CD14-positive monocyte (primary cell): ENCODE data around the gene NMT1. TPM values are rescaled to one million over a fixed set of nuclear protein-coding genes. Genes with fewer than 3 reads are reported as not detected.

Experiments
- DNase-seq, 3 donors: peaks; one replicate each; pipeline ENCODE4 v3.0.0-alpha.2; 2011 to 2022
- H2AFZ ChIP-seq: 2 replicates; pipeline ENCODE4 v1.6.0; 2012; ENCODE audit warnings: mild to moderate bottlenecking, low read depth, low read length, inconsistent platforms; ENCODE audit not compliant: insufficient read depth, poor library complexity, severe bottlenecking
- H3K27ac ChIP-seq, 2 donors: 1 replicate in 1 of 2; 2 replicates in 1 of 2; pipeline ENCODE4 v1.5.1; 2012 to 2013; ENCODE audit warnings: low read length in 2 of 2, control low read depth in 1 of 2, inconsistent platforms in 1 of 2, low read depth in 1 of 2, mild to moderate bottlenecking in 1 of 2
- H3K27me3 ChIP-seq, 2 donors: one replicate each; pipeline versions ENCODE4 v1.6.0 to v1.6.1; 2011 to 2013; ENCODE audit warnings: low read length in 2 of 2; ENCODE audit not compliant: control insufficient read depth in 2 of 2, insufficient read depth in 2 of 2
- H3K36me3 ChIP-seq, 2 donors: replicated peaks in 1 of 2; 1 replicate in 1 of 2; 2 replicates in 1 of 2; pipeline versions ENCODE4 v1.5.1 to v1.6.1; 2012 to 2013; ENCODE audit warnings: low read length in 2 of 2, control low read depth in 1 of 2, inconsistent platforms in 1 of 2, mild to moderate bottlenecking in 1 of 2; ENCODE audit not compliant: insufficient read depth in 2 of 2, control insufficient read depth in 1 of 2
- H3K4me1 ChIP-seq, 2 donors: 1 replicate in 1 of 2; 2 replicates in 1 of 2; pipeline versions ENCODE4 v1.5.1 to v1.6.1; 2012 to 2013; ENCODE audit warnings: low read length in 2 of 2, control low read depth in 1 of 2, inconsistent platforms in 1 of 2, mild to moderate bottlenecking in 1 of 2, moderate library complexity in 1 of 2; ENCODE audit not compliant: insufficient read depth in 2 of 2, control insufficient read depth in 1 of 2
- H3K4me2 ChIP-seq: replicated peaks from 2 replicates; pipeline ENCODE3; 2012; ENCODE audit warnings: low read length, moderate library complexity, mild to moderate bottlenecking; ENCODE audit not compliant: poor library complexity, severe bottlenecking; ENCODE audit errors: extremely low read depth
- H3K4me3 ChIP-seq, 3 experiments: fragments of 200-600 bp in 1 of 3; sonication (generic) in 1 of 3; replicated peaks in 1 of 3; 1 replicate in 2 of 3; 2 replicates in 1 of 3; pipeline ENCODE4 v1.5.1; 2011 to 2013; ENCODE audit warnings: low read length in 3 of 3, mild to moderate bottlenecking in 3 of 3, control low read depth in 2 of 3, low read depth in 2 of 3, inconsistent platforms in 1 of 3, moderate library complexity in 1 of 3
- H3K79me2 ChIP-seq: 2 replicates; pipeline ENCODE4 v1.6.0; 2012; ENCODE audit warnings: mild to moderate bottlenecking, control low read depth, inconsistent platforms, low read length, moderate library complexity; ENCODE audit not compliant: insufficient read depth
- H3K9ac ChIP-seq: 2 replicates; pipeline ENCODE4 v1.6.0; 2017; ENCODE audit warnings: low read length, mild to moderate bottlenecking; ENCODE audit not compliant: insufficient read depth, poor library complexity, severe bottlenecking
- H3K9me3 ChIP-seq, 2 donors: replicated peaks in 1 of 2; 1 replicate in 1 of 2; 2 replicates in 1 of 2; pipeline versions ENCODE4 v1.5.1 to v1.6.1; 2012 to 2013; ENCODE audit warnings: low read length in 2 of 2, control low read depth in 1 of 2; ENCODE audit not compliant: control insufficient read depth in 1 of 2, insufficient read depth in 1 of 2
- H4K20me1 ChIP-seq: 2 replicates; pipeline ENCODE4 v1.6.0; 2012; ENCODE audit warnings: mild to moderate bottlenecking, low read length, control low read depth, moderate library complexity; ENCODE audit not compliant: insufficient read depth
- H3K27ac Mint-ChIP-seq, 7 donors: one replicate each; pipeline ENCODE4 v1.8.0; 2020; ENCODE audit warnings: mild to moderate bottlenecking in 7 of 7, mixed read lengths in 7 of 7, moderate library complexity in 6 of 7, inconsistent platforms in 2 of 7
- H3K27me3 Mint-ChIP-seq, 3 donors: one replicate each; pipeline ENCODE4 v1.8.0; 2021 to 2022; ENCODE audit warnings: low read depth in 3 of 3, mild to moderate bottlenecking in 3 of 3, mixed read lengths in 3 of 3, moderate library complexity in 3 of 3, inconsistent platforms in 1 of 3
- H3K36me3 Mint-ChIP-seq, 2 donors: one replicate each; pipeline ENCODE4 v1.8.0; 2020; ENCODE audit warnings: mixed read lengths in 2 of 2, inconsistent platforms in 1 of 2, mild to moderate bottlenecking in 1 of 2
- H3K4me1 Mint-ChIP-seq: one replicate; pipeline ENCODE4 v1.8.0; 2020; ENCODE audit warnings: mild to moderate bottlenecking, mixed read lengths
- H3K4me3 Mint-ChIP-seq, 2 donors: one replicate each; pipeline ENCODE4 v1.8.0; 2020; ENCODE audit warnings: mild to moderate bottlenecking in 2 of 2, mixed read lengths in 2 of 2, moderate library complexity in 1 of 2
- H3K9me3 Mint-ChIP-seq, 7 donors: one replicate each; pipeline ENCODE4 v1.8.0; 2020 to 2022; ENCODE audit warnings: mixed read lengths in 7 of 7, mild to moderate bottlenecking in 6 of 7, moderate library complexity in 6 of 7, inconsistent platforms in 2 of 7
- WGBS: methylation state at CpG from one replicate; pipeline ENCODE4 v1.1.5; 2013; ENCODE audit warnings: missing lambda C conversion rate; ENCODE audit not compliant: insufficient coverage; 5-methylcytosine and 5-hydroxymethylcytosine counted together
- intact Hi-C, 2 donors: fragments of 100-400 bp; cut with micrococcal nuclease; formaldehyde crosslinking; loops; one replicate each; pipeline versions ENCODE4 v1.15.0 to v1.15.1; 2023
- polyA plus RNA-seq, 3 donors: library from polyadenylated mRNA; depleted of rRNA in 1 of 3; unstranded in 2 of 3; stranded (reverse) in 1 of 3; fragments of 300-500 nt in 2 of 3; fragments of >200 nt in 1 of 3; fragmentation: Illumina TruSeq in 2 of 3; gene quantifications; 1 replicate in 2 of 3; 2 replicates in 1 of 3; pipeline ENCODE4 v1.2.3, GENCODE V29; 2012 to 2021
- TF ChIP-seq, protein P1 (sequence below): fragments of 200-600 bp; IDR thresholded peaks from one replicate; pipeline ENCODE4 v1.8.0; 2022; ENCODE audit warnings: antibody characterized with exemption, mild to moderate bottlenecking

The NMT1 gene
- polyA plus RNA-seq, 3 donors, result 27.2 to 50.2 (median 45.1) TPM

DNA sequence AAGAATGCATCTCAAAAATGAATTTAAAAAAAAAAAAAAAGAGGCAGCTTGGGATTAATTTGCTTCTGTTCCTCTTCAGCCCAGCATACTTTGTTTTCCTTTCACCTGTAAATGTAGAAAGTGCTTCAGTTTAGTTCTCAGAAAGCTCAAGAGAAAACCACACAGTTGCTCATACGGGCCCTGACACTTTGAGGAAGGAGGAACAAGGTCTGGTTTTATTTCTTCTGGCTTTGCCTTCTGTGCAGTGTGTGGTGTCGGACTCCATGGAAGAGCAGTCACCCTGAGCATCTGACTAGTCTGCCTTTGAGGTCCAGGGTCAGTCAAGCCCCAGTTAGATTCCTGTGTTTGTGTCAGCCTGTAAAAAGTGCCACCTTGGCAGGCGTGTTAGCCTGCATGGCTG, 27.6 kb downstream of the NMT1 start:
- no peak overlapping the region for H3K27ac ChIP-seq
- 67% methylated on average over 2 of the region's 3 CpGs for WGBS
- H3K79me2 ChIP-seq, result peaks cover 2% of the 10 kb centered on the region
- H2AFZ ChIP-seq, result no peak overlapping the region
- H3K4me1 ChIP-seq, result no peaks in the 10 kb centered on the region
- no peak overlapping the region for H3K4me3 Mint-ChIP-seq
- no peaks in the 10 kb centered on the region for H3K27me3 Mint-ChIP-seq
- H3K27me3 ChIP-seq, result no peaks in the 10 kb centered on the region
- no peak overlapping the region for H3K4me3 ChIP-seq
- H3K4me2 ChIP-seq, result no peak overlapping the region
- no peaks in the 10 kb centered on the region for H3K4me1 Mint-ChIP-seq
- no peak for DNase-seq
- no peaks in the 10 kb centered on the region for H3K9me3 ChIP-seq
- TF ChIP-seq, protein P1, sequence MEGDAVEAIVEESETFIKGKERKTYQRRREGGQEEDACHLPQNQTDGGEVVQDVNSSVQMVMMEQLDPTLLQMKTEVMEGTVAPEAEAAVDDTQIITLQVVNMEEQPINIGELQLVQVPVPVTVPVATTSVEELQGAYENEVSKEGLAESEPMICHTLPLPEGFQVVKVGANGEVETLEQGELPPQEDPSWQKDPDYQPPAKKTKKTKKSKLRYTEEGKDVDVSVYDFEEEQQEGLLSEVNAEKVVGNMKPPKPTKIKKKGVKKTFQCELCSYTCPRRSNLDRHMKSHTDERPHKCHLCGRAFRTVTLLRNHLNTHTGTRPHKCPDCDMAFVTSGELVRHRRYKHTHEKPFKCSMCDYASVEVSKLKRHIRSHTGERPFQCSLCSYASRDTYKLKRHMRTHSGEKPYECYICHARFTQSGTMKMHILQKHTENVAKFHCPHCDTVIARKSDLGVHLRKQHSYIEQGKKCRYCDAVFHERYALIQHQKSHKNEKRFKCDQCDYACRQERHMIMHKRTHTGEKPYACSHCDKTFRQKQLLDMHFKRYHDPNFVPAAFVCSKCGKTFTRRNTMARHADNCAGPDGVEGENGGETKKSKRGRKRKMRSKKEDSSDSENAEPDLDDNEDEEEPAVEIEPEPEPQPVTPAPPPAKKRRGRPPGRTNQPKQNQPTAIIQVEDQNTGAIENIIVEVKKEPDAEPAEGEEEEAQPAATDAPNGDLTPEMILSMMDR, result no peak
- peak overlapping the region in 2 of 7 donors; percentile 43 to 78 for H3K27ac Mint-ChIP-seq
- H3K9me3 Mint-ChIP-seq, result no peaks in the 10 kb centered on the region
- intact Hi-C loops, result no loop called here
- peaks cover 76 to 99% of the 10 kb centered on the region in 2 donors for H3K36me3 Mint-ChIP-seq
- no peak overlapping the region for H3K9ac ChIP-seq
- peaks cover 45% of the 10 kb centered on the region for H4K20me1 ChIP-seq
- peaks cover 84 to 97% of the 10 kb centered on the region in 2 donors for H3K36me3 ChIP-seq

DNA sequence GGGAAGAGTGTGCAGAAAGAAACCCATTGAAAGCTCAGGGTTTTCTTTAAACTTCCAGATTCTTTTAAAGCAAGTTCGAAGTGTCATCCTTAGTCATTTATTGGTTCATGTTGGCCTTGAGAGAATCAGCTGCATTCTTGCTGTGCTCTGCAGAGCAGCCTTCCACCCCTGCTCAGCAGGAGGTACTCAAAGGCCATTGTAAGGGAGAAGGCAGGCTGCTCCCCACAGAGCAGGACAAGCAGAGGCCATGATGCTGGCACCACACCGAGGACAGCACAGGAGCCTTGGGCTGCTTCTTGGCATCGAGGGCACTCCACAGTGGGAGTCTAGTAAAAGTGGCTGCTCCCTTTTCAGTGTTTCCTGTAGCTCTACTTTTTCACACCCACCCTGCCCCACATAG, 29.6 kb downstream of the NMT1 start:
- Histone ChIP-seq H3K27me3 (no peaks in the 10 kb centered on the region), H3K4me1 (no peaks in the 10 kb centered on the region), H3K9me3 (no peaks in the 10 kb centered on the region), H3K36me3 (peaks cover 85 to 97% of the 10 kb centered on the region in 2 donors), H3K27ac (peak overlapping the region in 1 of 2 donors; percentile 11), H3K9ac (no peak overlapping the region), H3K4me3 (no peak overlapping the region), H3K79me2 (peaks cover 2% of the 10 kb centered on the region), H2AFZ (no peak overlapping the region), H4K20me1 (peaks cover 50% of the 10 kb centered on the region), H3K4me2 (no peak overlapping the region)
- no peak for DNase-seq
- Mint-ChIP-seq H3K9me3 (no peaks in the 10 kb centered on the region), H3K4me3 (no peak overlapping the region), H3K27ac (peak overlapping the region in 1 of 7 donors; percentile 58), H3K27me3 (peaks cover 0 to 2% (median 2%) of the 10 kb centered on the region in 3 donors), H3K4me1 (no peaks in the 10 kb centered on the region), H3K36me3 (peaks cover 78 to 100% of the 10 kb centered on the region in 2 donors)
- 100% methylated on average over 3 of the region's 3 CpGs for WGBS
- intact Hi-C loops, result loop anchor here in 1 of 2 donors (10.0 kb wide), 1 partner anchor 166 kb away; no protein-coding TSS in a partner anchor
- TF ChIP-seq, protein P1, result no peak
